Measurements from ENCODE around the gene FZD7. TPM values are rescaled to one million over a fixed set of nuclear protein-coding genes. Genes with fewer than 3 reads are reported as not detected.

Gene FZD7
- 10 to 100 TPM; 68.5 to 89.1 (median 82.6) TPM for polyA plus RNA-seq (ENCODE audit: insufficient read length in 4 of 4)

DNA sequence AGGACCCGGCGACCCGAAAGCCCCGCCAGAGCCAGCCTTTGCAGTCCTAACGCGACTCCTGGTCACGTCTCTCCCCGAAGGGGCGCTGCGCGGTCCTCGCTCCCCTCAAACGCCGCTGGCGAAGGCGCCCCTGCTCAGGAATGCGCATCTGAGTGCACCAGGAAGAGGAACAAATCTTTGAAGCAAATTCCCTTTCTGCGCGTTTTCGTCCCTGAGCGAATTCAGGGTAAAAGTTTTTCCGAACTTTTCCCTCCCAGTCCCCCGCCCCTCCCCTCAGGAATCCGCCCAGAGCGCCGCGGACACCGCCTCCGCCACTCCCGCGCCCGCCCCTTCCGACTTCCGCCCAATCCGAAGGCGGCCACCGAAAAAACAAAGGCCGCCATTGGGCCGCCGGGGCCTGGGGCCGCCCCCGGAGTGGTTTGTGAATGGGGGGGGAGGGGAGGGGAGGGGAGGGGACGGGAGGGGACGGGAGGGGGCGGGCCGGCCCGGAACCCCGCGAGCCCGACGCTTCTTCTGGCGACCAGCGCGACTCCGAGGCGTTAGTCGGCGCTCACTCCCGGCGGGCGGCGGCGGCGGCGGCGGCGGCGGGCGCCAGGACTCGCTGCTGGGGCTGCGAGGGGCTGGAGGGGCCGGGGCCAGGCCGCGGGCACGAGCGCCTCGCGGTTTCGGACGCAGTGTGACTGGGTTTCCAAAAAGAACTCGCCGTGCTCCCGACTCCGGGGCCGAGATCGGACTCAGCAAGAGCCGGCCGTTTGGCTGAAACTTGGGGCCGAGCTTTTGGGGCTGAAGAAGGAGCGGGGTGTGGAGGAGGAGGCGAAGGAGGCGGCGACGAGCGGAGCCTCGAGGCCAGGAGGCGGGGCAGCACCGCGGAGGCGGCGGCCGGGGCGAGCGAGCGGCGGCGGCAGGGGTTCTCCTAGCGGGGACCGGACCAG, at the start of gene FZD7:
Gene FZD7, plus strand, starts transcription at position 539 of the 932 bp plus-strand sequence. CDS start 793 bp downstream, outside the sequence.
- DNase-seq (ENCODE audit: low read depth in 4 of 4, low spot score in 3 of 4) = peak; percentile 84 to 91 (median 90)

DNA sequence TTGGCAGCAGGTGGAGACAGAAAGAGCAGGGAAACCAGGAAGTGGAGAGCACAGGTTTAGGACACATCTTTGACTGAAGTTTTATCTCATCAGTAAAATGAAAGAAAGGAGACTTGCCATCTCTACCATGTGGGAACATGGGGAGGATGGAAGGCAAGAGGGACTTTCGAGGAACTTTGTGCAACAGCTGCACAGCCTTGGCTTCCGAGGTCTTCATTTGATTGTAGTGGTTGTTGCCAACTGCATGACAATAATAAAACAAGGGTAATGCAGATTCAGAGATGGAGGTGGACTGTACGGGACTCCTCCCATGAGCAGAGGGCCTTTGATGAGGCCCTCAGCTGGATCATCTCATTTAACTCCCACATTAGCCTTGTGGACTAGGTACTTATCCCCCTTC, 49.3 kb upstream of the FZD7 start:
- DNase-seq (ENCODE audit: low read depth in 4 of 4, low spot score in 3 of 4) = no peak

DNA sequence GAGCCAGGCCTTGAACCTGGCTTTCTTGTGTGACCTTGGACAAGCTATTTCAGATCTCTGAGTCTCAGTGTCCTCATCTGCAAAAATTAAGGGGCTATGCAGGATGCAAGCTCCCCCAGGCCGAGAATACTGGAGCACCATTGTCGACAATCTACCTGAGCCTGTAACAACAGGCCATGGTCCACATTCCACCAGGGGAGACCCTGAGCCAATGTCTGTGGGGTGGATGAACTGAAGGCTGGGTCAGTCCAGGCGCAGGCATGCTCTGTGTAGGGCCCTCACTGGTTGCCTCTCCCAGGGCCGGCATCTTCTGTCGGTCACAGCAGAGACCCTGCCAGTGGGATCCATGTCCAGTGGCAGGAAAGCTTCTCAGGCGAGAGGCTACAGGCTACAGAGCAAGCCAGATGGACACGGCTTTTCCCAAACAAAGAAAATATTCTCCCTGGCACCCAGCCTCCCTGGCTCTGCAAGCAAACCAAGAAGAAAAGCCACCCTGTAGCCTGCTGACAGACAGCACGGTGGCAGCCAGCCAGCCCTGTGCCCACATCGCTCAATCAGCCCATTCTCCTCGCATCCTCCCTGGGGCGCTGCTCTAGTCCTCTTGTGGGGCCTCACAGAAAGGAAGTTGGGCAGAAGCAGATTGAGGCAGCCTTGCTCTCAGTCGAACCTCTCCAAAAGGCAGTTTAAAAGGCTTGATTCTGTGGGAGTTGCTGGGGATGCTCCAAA, 48.7 kb upstream of the FZD7 start:
- no peak for DNase-seq (ENCODE audit: low read depth in 4 of 4, low spot score in 3 of 4)

GRCh38 chr2:201985728-201986462, 47.8 kb upstream of the FZD7 start:
- DNase-seq (ENCODE audit: low read depth in 4 of 4, low spot score in 3 of 4) = no peak

DNA sequence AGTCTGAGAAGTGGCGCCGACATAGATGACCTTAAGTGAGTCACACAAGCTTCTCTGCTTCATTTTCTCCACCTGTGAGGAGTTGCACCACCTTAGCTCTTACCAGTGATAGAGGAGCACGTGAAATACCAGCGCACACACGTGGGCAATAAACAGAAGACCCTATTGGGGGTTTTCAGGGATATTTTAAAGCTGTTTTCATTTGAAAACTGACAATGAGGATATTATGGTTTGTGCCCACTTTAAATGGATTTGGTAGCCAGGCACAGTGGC, 47.3 kb upstream of the FZD7 start:
- DNase-seq (ENCODE audit: low read depth in 4 of 4, low spot score in 3 of 4) = no peak

GRCh38 chr2:201987426-201987825, 46.2 kb upstream of the FZD7 start:
- DNase-seq (ENCODE audit: low read depth in 4 of 4, low spot score in 3 of 4) = no peak

GRCh38 chr2:201990069-201990468, 43.6 kb upstream of the FZD7 start:
- DNase-seq (ENCODE audit: low read depth in 4 of 4, low spot score in 3 of 4) = no peak

DNA sequence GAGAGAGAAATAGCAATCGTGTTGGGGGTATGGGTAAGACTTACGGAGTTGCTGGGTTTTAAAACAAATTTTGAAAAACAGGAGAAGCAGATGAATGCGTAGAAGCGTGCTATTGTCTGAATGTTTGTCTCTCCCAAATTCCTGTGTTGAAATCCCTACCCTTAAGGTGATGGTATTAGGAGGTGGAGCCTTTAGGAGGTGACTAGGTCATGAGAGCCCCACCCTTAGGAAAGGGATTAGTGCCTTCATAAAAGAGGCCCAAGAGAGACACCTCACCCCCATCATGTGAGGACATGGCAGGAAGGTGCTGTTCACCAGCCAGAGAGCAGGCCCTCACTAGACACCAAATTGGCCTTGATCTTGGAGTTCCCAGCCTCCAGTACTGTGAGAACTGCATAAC, 40.7 kb upstream of the FZD7 start:
- DNase-seq (ENCODE audit: low read depth in 4 of 4, low spot score in 3 of 4) = no peak

DNA sequence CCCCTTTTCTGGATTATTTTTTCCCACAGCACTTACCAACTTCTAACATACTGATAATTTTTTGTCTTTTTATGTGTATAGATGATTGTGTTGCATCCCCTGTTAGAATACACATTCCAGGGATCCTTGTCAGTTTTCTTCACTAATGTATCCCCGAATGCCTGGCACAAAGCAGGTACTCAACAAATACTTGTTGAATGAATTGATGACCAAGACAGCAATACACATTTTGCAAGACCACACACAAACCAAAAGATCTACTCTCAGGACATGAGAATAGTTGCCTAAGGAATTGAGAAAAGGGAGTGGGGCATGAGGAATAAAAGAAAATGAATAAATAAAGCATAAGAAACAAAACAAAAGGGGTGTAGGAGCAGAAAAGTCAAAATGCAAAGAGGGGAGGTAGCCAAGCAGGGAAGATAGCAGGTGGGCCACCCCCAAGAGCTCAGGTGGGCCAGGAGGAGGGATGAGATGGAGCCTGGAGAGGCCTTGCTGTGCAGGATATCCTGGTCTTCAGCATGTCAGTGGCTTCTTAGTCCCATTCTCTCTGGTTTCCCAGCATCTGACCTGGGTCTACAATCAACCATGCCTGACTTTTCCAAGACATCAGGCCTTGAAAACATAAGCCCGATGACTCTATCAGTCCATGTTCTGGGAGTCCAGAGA, 38.5 kb upstream of the FZD7 start:
- no peak for DNase-seq (ENCODE audit: low read depth in 4 of 4, low spot score in 3 of 4)

DNA sequence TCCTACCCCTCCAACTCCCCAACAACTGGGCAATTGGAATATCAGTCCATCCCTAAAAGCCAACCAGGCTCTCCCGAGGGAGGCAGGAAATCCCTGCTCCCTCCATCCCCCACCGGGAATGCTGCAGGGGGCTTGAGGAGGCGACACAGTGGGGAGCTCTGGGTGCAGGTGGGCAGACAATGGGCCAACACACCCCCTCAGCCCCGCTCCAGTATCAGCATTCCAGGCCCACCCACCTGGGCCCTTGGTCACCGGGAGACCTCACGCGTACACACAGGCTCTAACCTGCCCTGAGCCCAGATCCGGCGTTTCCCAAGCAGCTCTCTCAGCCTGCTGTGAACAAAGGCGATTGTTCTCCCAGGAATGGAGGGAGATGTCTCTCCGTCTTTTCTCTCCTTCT, 37.6 kb upstream of the FZD7 start:
- no peak for DNase-seq (ENCODE audit: low read depth in 4 of 4, low spot score in 3 of 4)

- DNase-seq (ENCODE audit: low read depth in 4 of 4, low spot score in 3 of 4) = no peak
Measured at GRCh38 chr2:201996679-201997314, 36.9 kb upstream of the FZD7 start.

GRCh38 chr2:201999279-201999678, 34.4 kb upstream of the FZD7 start:
- no peak for DNase-seq (ENCODE audit: low read depth in 4 of 4, low spot score in 3 of 4)

DNA sequence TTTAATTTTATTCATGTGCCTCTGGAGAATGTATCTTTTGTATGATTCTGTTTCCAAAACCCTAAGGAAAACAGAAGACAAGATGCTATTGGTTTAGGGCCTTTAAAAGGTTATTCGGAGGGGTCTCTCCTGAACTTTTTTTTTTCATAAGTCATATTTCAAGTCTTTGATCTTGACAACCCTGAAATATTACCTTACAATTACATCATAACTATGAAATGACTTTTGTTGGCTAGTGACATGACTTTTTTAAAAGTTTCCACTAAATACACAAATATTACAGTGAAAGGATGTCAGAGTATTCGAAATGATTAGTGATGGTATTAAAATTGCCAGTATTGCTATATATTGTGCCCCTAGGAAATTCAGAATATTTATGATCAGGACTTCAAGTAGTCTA, 31.8 kb upstream of the FZD7 start:
- DNase-seq (ENCODE audit: low read depth in 4 of 4, low spot score in 3 of 4) = no peak

DNA sequence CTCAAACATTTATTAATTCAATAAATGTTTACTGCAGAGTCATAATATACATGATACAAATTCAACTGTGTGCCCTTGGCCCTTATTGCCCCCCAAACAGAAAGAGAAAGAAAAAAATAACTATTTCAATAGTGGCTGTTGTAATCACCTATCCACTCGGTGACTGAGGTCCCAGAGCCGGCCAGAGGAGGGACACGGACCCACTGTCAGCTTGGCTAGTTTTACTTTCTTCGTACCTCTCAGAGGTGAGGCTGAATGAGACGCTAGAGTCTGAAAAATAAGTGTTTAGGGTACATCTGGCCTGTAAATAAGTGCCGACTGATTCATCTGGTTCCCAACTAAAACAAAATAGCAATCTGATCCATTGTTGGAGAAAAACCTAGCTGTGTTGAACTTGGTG, 31.3 kb upstream of the FZD7 start:
- DNase-seq (ENCODE audit: low read depth in 4 of 4, low spot score in 3 of 4) = no peak

GRCh38 chr2:202005272-202005887, 28.3 kb upstream of the FZD7 start:
- DNase-seq (ENCODE audit: low read depth in 4 of 4, low spot score in 3 of 4) = no peak

GRCh38 chr2:202006301-202006700, 27.4 kb upstream of the FZD7 start:
- DNase-seq (ENCODE audit: low read depth in 4 of 4, low spot score in 3 of 4) = no peak

GRCh38 chr2:202007015-202007982, 26.4 kb upstream of the FZD7 start:
- DNase-seq (ENCODE audit: low read depth in 4 of 4, low spot score in 3 of 4) = no peak

DNA sequence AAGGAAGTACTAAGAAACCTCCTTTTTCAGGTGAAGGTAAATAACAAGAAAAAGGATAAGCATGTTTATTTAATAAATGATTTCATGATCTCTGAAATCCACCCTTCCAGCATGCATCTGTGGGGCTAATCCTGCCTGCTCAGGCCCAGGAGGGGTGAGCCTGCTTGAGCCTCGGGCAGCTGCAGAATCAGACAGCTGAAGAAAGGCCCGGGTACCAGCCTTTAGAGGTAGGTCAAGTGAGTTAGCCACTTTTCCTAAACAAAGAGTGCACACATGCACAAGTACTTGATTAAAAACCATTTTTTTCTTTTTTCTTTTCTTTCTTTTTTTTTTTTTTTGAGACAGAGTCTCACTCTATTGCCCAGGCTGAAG, 25.7 kb upstream of the FZD7 start:
- DNase-seq (ENCODE audit: low read depth in 4 of 4, low spot score in 3 of 4) = no peak

DNA sequence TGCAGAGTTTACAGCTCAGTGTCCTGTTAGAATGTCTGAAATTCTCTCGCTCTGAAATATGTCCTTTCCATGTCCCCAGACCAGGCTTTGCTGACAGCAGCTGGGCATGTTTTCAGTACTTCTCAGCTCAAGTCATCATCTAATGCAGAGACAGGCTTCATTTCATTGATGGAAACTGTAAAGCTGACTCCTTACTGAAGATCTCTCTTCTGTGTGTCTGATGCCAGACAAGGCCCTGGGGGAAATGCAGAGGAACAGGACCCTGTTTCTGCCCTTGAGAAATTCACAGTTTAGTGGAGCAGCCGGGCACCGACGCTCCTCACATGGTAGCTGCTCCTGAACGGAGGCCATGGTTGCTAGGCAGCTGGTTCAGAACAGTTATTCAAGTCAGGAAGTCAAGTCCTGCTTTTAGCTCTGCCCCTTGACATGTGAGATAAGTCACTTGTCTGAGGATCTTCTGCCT, 24.6 kb upstream of the FZD7 start:
- no peak for DNase-seq (ENCODE audit: low read depth in 4 of 4, low spot score in 3 of 4)

Data from right renal pelvis (tissue), 4 donors.